ENCODE data around the gene PRLH. TPM values are rescaled to one million over a fixed set of nuclear protein-coding genes. Genes with fewer than 3 reads are reported as not detected.
"Not testable (repeated sequence)": the region's sequence is repeated elsewhere in the genome, so short reads cannot be mapped to it uniquely, and the experiment has no call there.

The PRLH gene
- total and polyA plus RNA-seq, 2 donors (not counting 1 experiment from before 2014, with no cell fraction given), result not detected

GRCh38 chr2:237594514-237594871, 28.1 kb downstream of the PRLH start:
- H4K20me1 ChIP-seq (ENCODE audit: control insufficient read depth, extremely low read depth, insufficient read depth, low read length), result no peaks in the 10 kb centered on the region
- no peak overlapping the region for H3K4me3 ChIP-seq (replicated peaks in 1 of 4; ENCODE audit: control extremely low read depth in 1 of 4, insufficient read depth in 1 of 4, low read depth in 3 of 4, low read length in 4 of 4)
- TF ChIP-seq EZH2 (IDR thresholded peaks at IDR 0.05; ENCODE audit: low read length, missing control alignments), result no peak
- TF ChIP-seq CTCF (conservative IDR thresholded peaks at IDR 0.05 in 1 of 2, IDR thresholded peaks at IDR 0.05 in 1 of 2; ENCODE audit: low read depth in 1 of 2, low read length in 2 of 2), result no peak
- no peak for DNase-seq (ENCODE audit: low read depth in 2 of 2)
- peaks cover 2% of the 10 kb centered on the region for H3K4me1 ChIP-seq (ENCODE audit: control insufficient read depth, extremely low read depth, insufficient read depth, low read length)
- no peak overlapping the region for H2AFZ ChIP-seq (ENCODE audit: low read length)
- H3K4me2 ChIP-seq (ENCODE audit: extremely low read depth, insufficient read depth, low read length), result no peak overlapping the region
- no peak overlapping the region for H3K27ac ChIP-seq (ENCODE audit: insufficient read depth, low read length)
- no peaks in the 10 kb centered on the region for H3K9me3 ChIP-seq (ENCODE audit: control insufficient read depth, insufficient read depth, low read depth, low read length)
- H3K27me3 ChIP-seq (ENCODE audit: control insufficient read depth, insufficient read depth, low read length), result no peaks in the 10 kb centered on the region
- no peaks in the 10 kb centered on the region for H3K79me2 ChIP-seq (ENCODE audit: control insufficient read depth, insufficient read depth, low read length)
- H3K36me3 ChIP-seq (ENCODE audit: control insufficient read depth, insufficient read depth, low read length), result no peaks in the 10 kb centered on the region
- H3K9ac ChIP-seq (ENCODE audit: insufficient read depth, low read length), result no peak overlapping the region

GRCh38 chr2:237595829-237596519, 29.6 kb downstream of the PRLH start:
- H3K36me3 ChIP-seq (ENCODE audit: control insufficient read depth, insufficient read depth, low read length); H3K79me2 ChIP-seq (ENCODE audit: control insufficient read depth, insufficient read depth, low read length); H3K27me3 ChIP-seq (ENCODE audit: control insufficient read depth, insufficient read depth, low read length); H2AFZ ChIP-seq (ENCODE audit: low read length); H4K20me1 ChIP-seq (ENCODE audit: control insufficient read depth, extremely low read depth, insufficient read depth, low read length); H3K4me1 ChIP-seq (ENCODE audit: control insufficient read depth, extremely low read depth, insufficient read depth, low read length); H3K4me3 ChIP-seq (replicated peaks in 1 of 4; ENCODE audit: control extremely low read depth in 1 of 4, insufficient read depth in 1 of 4, low read depth in 3 of 4, low read length in 4 of 4); H3K9ac ChIP-seq (ENCODE audit: insufficient read depth, low read length); H3K27ac ChIP-seq (ENCODE audit: insufficient read depth, low read length); DNase-seq (ENCODE audit: low read depth in 2 of 2); H3K4me2 ChIP-seq (ENCODE audit: extremely low read depth, insufficient read depth, low read length); H3K9me3 ChIP-seq (ENCODE audit: control insufficient read depth, insufficient read depth, low read depth, low read length): not testable (repeated sequence)

GRCh38 chr2:237596520-237597195, 30.3 kb downstream of the PRLH start:
- Histone ChIP-seq H2AFZ (ENCODE audit: low read length) (no peak overlapping the region), H3K9ac (ENCODE audit: insufficient read depth, low read length) (no peak overlapping the region), H4K20me1 (ENCODE audit: control insufficient read depth, extremely low read depth, insufficient read depth, low read length) (no peaks in the 10 kb centered on the region), H3K27ac (ENCODE audit: insufficient read depth, low read length) (no peak overlapping the region), H3K9me3 (ENCODE audit: control insufficient read depth, insufficient read depth, low read depth, low read length) (no peaks in the 10 kb centered on the region), H3K4me2 (ENCODE audit: extremely low read depth, insufficient read depth, low read length) (no peak overlapping the region), H3K36me3 (ENCODE audit: control insufficient read depth, insufficient read depth, low read length) (no peaks in the 10 kb centered on the region), H3K4me3 (replicated peaks in 1 of 4; ENCODE audit: control extremely low read depth in 1 of 4, insufficient read depth in 1 of 4, low read depth in 3 of 4, low read length in 4 of 4) (no peak overlapping the region), H3K4me1 (ENCODE audit: control insufficient read depth, extremely low read depth, insufficient read depth, low read length) (peaks cover 6% of the 10 kb centered on the region), H3K27me3 (ENCODE audit: control insufficient read depth, insufficient read depth, low read length) (no peaks in the 10 kb centered on the region), H3K79me2 (ENCODE audit: control insufficient read depth, insufficient read depth, low read length) (no peaks in the 10 kb centered on the region)
- no peak for DNase-seq (ENCODE audit: low read depth in 2 of 2)
- no peak for TF ChIP-seq EZH2 (IDR thresholded peaks at IDR 0.05; ENCODE audit: low read length, missing control alignments)
- TF ChIP-seq CTCF (conservative IDR thresholded peaks at IDR 0.05 in 1 of 2, IDR thresholded peaks at IDR 0.05 in 1 of 2; ENCODE audit: low read depth in 1 of 2, low read length in 2 of 2), result no peak

Measured in fibroblast of lung (primary cell).